ENCODE measurements around the gene SLC25A47. TPM values are rescaled to one million over a fixed set of nuclear protein-coding genes. Genes with fewer than 3 reads are reported as not detected.
"Not testable (repeated sequence)": the region's sequence is repeated elsewhere in the genome, so short reads cannot be mapped to it uniquely, and the experiment has no call there.

SLC25A47 gene, protein sequence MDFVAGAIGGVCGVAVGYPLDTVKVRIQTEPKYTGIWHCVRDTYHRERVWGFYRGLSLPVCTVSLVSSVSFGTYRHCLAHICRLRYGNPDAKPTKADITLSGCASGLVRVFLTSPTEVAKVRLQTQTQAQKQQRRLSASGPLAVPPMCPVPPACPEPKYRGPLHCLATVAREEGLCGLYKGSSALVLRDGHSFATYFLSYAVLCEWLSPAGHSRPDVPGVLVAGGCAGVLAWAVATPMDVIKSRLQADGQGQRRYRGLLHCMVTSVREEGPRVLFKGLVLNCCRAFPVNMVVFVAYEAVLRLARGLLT
- under 1 TPM in 1 of 2 donors, not detected in 1; 0.23 TPM for total RNA-seq

- no peak for ATAC-seq
- DNase-seq (ENCODE audit: low spot score in 2 of 2) = no peak
- H3K36me3 Mint-ChIP-seq = no peaks in the 10 kb centered on the region
- H3K9me3 Mint-ChIP-seq = no peaks in the 10 kb centered on the region
- no peak within 1 kb of the TSS for H3K27ac Mint-ChIP-seq
Measured at GRCh38 chr14:100323121-100323941, at the start of gene SLC25A47. TSS of gene SLC25A47 (plus strand) at chr14:100323339. CDS start at chr14:100323415, 76 bp downstream.

GRCh38 chr14:100274250-100274649, 48.9 kb upstream of the SLC25A47 start:
- DNase-seq (ENCODE audit: low spot score in 2 of 2) (no peak), ATAC-seq (no peak)
- Mint-ChIP-seq H3K9me3 (no peaks in the 10 kb centered on the region), H3K27ac (peak overlapping the region in 1 of 2 donors; percentile 37), H3K36me3 (no peaks in the 10 kb centered on the region)

- ATAC-seq (peak; percentile 43 to 86), DNase-seq (ENCODE audit: low spot score in 2 of 2) (no peak)
- no peaks in the 10 kb centered on the region for H3K36me3 Mint-ChIP-seq
- H3K27ac Mint-ChIP-seq = peak overlapping the region; percentile 37 to 81
- no peaks in the 10 kb centered on the region for H3K9me3 Mint-ChIP-seq
Measured at GRCh38 chr14:100275214-100275613, 47.9 kb upstream of the SLC25A47 start.

- Mint-ChIP-seq H3K36me3 (no peaks in the 10 kb centered on the region), H3K9me3 (no peaks in the 10 kb centered on the region), H3K27ac (peak overlapping the region; percentile 39 to 75)
- ATAC-seq = peak in 1 of 2 donors; percentile 8
- DNase-seq (ENCODE audit: low spot score in 2 of 2) = no peak
Measured at GRCh38 chr14:100278702-100279101, 44.4 kb upstream of the SLC25A47 start.

DNA sequence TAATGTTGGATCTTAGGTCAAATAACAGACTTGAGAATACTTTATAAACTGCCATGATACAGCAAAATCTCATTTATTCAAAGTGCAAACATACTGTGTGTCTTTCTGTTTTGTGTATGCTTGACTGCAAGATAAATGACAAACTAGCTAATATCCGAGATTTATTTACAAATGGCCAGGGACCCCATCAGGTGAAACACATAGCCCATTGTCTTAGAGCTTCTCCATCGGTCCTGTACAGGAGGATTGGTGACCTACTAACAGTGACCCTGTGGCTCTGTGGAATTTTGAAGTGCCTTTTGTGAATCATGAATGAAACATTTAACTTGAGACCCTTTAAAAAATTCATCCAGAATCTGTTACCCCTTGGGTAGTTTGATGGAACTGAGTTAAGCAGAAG, 44.0 kb upstream of the SLC25A47 start:
- H3K9me3 Mint-ChIP-seq = no peaks in the 10 kb centered on the region
- no peak for DNase-seq (ENCODE audit: low spot score in 2 of 2)
- H3K27ac Mint-ChIP-seq = peak overlapping the region; percentile 39 to 75
- no peaks in the 10 kb centered on the region for H3K36me3 Mint-ChIP-seq
- no peak for ATAC-seq

- H3K27ac Mint-ChIP-seq = peak overlapping the region in 1 of 2 donors; percentile 75
- no peak for ATAC-seq
- DNase-seq (ENCODE audit: low spot score in 2 of 2) = no peak
- H3K9me3 Mint-ChIP-seq = no peaks in the 10 kb centered on the region
- H3K36me3 Mint-ChIP-seq = no peaks in the 10 kb centered on the region
Measured at GRCh38 chr14:100279563-100279962, 43.6 kb upstream of the SLC25A47 start.

DNA sequence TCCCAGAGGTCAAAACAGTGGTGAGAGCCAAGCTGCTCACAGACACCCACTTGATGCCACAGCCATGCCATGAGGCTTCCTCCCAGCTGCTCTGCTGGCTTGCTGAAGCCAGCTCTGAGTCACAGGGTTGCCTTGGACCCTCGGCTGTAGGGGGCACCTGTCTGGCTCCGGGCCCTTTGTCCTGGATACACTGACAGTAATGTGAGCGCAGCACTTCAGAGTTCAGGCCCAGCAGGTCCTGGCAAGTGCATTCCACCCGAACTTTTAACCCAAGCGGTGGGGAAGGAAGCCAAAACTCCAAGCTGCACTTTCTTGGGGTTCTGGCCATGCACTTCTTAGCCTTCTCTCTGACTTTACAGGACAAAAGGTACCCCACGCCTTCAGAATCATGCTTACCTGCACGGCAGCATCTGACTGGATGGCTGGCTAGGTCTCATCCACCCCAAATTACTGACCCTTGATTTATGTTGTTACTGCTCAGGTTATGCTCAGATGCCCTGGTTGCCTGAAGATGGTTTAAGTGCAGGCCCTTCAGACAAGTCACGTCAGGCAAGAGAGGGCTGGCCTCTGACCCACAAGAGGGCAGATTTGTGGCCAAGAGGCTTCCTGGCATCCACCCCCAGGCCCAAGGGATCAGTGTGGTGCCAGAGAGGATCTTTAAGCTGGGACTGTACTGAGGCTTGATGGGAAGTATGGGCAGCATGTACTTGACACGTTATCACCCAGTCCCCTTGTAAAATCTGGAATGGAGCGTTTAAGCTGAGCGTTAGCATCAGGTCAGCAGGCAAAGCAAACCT, 41.7 kb upstream of the SLC25A47 start:
- Mint-ChIP-seq H3K27ac (peak overlapping the region in 1 of 2 donors; percentile 3), H3K9me3 (no peaks in the 10 kb centered on the region), H3K36me3 (no peaks in the 10 kb centered on the region)
- no peak for DNase-seq (ENCODE audit: low spot score in 2 of 2)
- ATAC-seq = no peak

DNA sequence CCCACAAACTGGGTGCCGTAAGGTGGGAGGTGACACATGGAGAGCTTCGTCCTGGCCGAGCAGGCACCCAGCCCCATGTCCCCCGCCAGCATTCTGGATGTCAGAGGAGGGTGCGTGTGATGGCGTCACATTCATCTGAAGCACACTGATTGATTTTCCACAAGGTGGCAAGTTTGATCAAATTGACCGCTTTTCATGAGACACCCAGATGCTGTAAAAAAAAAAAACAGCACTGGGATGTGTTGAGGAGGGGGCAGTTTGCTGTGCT, 41.1 kb upstream of the SLC25A47 start:
- H3K9me3 Mint-ChIP-seq = no peaks in the 10 kb centered on the region
- DNase-seq (ENCODE audit: low spot score in 2 of 2) = no peak
- H3K36me3 Mint-ChIP-seq = no peaks in the 10 kb centered on the region
- no peak for ATAC-seq
- H3K27ac Mint-ChIP-seq = peak overlapping the region in 1 of 2 donors; percentile 3

DNA sequence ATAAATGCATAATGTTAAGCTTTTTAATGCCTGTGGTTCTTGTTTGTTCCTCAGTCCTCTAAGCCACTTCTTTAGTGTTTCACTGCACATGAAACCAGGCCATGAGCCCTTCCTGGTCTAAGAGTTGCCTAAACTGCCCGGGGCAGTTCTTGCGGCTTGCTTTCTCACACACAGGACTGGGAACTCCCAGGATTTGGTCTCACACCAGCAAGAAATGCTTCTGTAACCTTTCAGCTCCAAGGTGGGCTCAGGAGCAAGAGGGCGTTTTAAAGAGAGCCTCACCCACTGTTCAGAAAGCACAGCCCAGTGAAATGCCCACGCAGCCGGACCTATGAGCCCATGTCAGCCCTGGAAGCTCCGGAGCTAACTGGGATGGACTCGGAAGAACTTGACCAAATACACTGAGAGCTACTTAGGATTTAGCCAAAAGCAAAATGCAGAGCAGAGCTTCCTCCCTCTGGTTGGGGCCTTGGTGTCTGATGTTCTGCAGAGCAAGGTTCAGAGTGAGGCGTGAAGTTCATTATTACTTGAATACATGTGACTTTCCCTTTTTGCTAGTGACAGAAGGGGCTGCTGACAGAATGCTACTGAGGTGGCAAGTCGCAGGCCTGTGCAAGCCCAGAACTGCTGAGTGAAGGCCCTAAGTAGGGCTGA, 40.2 kb upstream of the SLC25A47 start:
- DNase-seq (ENCODE audit: low spot score in 2 of 2) = no peak
- peak overlapping the region; percentile 41 to 53 for H3K27ac Mint-ChIP-seq
- no peaks in the 10 kb centered on the region for H3K36me3 Mint-ChIP-seq
- H3K9me3 Mint-ChIP-seq = no peaks in the 10 kb centered on the region
- no peak for ATAC-seq

DNA sequence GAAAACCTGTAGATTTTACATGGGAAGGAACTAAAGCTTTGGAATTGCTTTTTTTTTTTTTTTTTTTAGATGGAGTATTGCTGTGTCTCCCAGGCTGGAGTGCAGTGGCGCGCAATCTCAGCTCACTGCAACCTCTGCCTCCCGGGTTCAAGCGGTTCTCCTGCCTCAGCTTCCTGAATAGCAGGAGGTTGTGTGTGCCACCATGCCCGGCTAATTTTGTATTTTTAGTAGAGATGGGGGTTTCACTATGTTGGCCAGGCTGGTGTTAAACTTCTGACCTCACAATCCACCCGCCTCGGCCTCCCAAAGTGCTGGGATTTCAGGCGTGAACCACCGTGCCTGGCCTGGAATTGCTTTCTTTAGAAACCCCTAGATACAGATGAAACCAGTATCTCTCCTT, 39.7 kb upstream of the SLC25A47 start:
- H3K36me3 Mint-ChIP-seq; DNase-seq (ENCODE audit: low spot score in 2 of 2); ATAC-seq; H3K9me3 Mint-ChIP-seq: not testable (repeated sequence)
- H3K27ac Mint-ChIP-seq = peak overlapping the region in 1 of 2 donors; percentile 53

GRCh38 chr14:100283984-100284881, 38.9 kb upstream of the SLC25A47 start:
- DNase-seq (ENCODE audit: low spot score in 2 of 2) (no peak), ATAC-seq (no peak)
- H3K36me3 Mint-ChIP-seq = no peaks in the 10 kb centered on the region
- H3K9me3 Mint-ChIP-seq = no peaks in the 10 kb centered on the region
- peak overlapping the region in 1 of 2 donors; percentile 84 for H3K27ac Mint-ChIP-seq

GRCh38 chr14:100285021-100285912, 37.9 kb upstream of the SLC25A47 start:
- ATAC-seq (peak; percentile 88 to 91), DNase-seq (ENCODE audit: low spot score in 2 of 2) (peak; percentile 84 to 95)
- Mint-ChIP-seq H3K36me3 (no peaks in the 10 kb centered on the region), H3K27ac (peak overlapping the region in 1 of 2 donors; percentile 72), H3K9me3 (no peaks in the 10 kb centered on the region)

- DNase-seq (ENCODE audit: low spot score in 2 of 2) (no peak), ATAC-seq (no peak)
- no peaks in the 10 kb centered on the region for H3K9me3 Mint-ChIP-seq
- H3K27ac Mint-ChIP-seq = peak overlapping the region; percentile 72 to 87
- H3K36me3 Mint-ChIP-seq = no peaks in the 10 kb centered on the region
Measured at GRCh38 chr14:100285913-100286400, 37.2 kb upstream of the SLC25A47 start.

GRCh38 chr14:100286484-100287191, 36.5 kb upstream of the SLC25A47 start:
- H3K27ac Mint-ChIP-seq = peak overlapping the region in 1 of 2 donors; percentile 72
- no peaks in the 10 kb centered on the region for H3K36me3 Mint-ChIP-seq
- ATAC-seq (no peak), DNase-seq (ENCODE audit: low spot score in 2 of 2) (no peak)
- no peaks in the 10 kb centered on the region for H3K9me3 Mint-ChIP-seq
